Loucy (cell line): Measurements from ENCODE around the gene RTBDN.

Experiments
- H2AFZ ChIP-seq: fragments of 200-600 bp; sonication (generic); 2 replicates; pipeline ENCODE4 v1.6.0; 2016; ENCODE audit warnings: antibody characterized with exemption, mild to moderate bottlenecking, low read length, moderate library complexity
- H3F3A ChIP-seq: fragments of 200-600 bp; 2 replicates; pipeline ENCODE4 v1.6.0; 2016; ENCODE audit warnings: antibody characterized with exemption, low read depth, mild to moderate bottlenecking
- H3K27me3 ChIP-seq: fragments of 200-600 bp; sonication (generic); 2 replicates; pipeline ENCODE4 v1.6.1; 2014; ENCODE audit warnings: low read length, mild to moderate bottlenecking; ENCODE audit not compliant: insufficient read depth, poor library complexity, severe bottlenecking
- H3K36me3 ChIP-seq: fragments of 200-600 bp; sonication (generic); 2 replicates; pipeline ENCODE4 v1.6.1; 2016; ENCODE audit warnings: low read length; ENCODE audit not compliant: insufficient read depth
- H3K4me1 ChIP-seq: fragments of 200-600 bp; sonication (generic); 2 replicates; pipeline ENCODE4 v1.5.1; 2014; ENCODE audit warnings: low read length, mild to moderate bottlenecking; ENCODE audit not compliant: insufficient read depth, poor library complexity, severe bottlenecking
- H3K4me2 ChIP-seq: fragments of 200-600 bp; sonication (generic); 2 replicates; pipeline ENCODE4 v1.6.0; 2014; ENCODE audit warnings: antibody characterized with exemption, low read length, low read depth, mild to moderate bottlenecking; ENCODE audit not compliant: poor library complexity, severe bottlenecking
- H3K4me3 ChIP-seq: fragments of 200-600 bp; sonication (generic); 2 replicates; pipeline ENCODE4 v1.5.1; 2014; ENCODE audit warnings: low read length, mild to moderate bottlenecking, mixed read lengths; ENCODE audit not compliant: poor library complexity, severe bottlenecking
- H3K79me2 ChIP-seq: fragments of 200-600 bp; sonication (generic); 2 replicates; pipeline ENCODE4 v1.6.1; 2014; ENCODE audit warnings: low read length; ENCODE audit not compliant: insufficient read depth
- H3K9ac ChIP-seq: fragments of 200-600 bp; sonication (generic); 2 replicates; pipeline ENCODE4 v1.6.0; 2014; ENCODE audit warnings: mild to moderate bottlenecking, low read depth, low read length, moderate library complexity; ENCODE audit not compliant: poor library complexity, severe bottlenecking
- H3K9me2 ChIP-seq: fragments of 200-600 bp; sonication (generic); replicated peaks from 2 replicates; pipeline ENCODE4 v1.6.1; 2016; ENCODE audit warnings: low read depth, low read length, mixed read lengths
- H3K9me3 ChIP-seq: fragments of 200-600 bp; sonication (generic); 2 replicates; pipeline ENCODE4 v1.6.1; 2014; ENCODE audit warnings: mild to moderate bottlenecking, antibody characterized with exemption, low read length, low read depth; ENCODE audit not compliant: insufficient read depth
- H4K20me1 ChIP-seq: fragments of 200-600 bp; sonication (generic); 2 replicates; pipeline ENCODE4 v1.6.0; 2014; ENCODE audit warnings: antibody characterized with exemption, low read length, mild to moderate bottlenecking; ENCODE audit not compliant: insufficient read depth, poor library complexity, severe bottlenecking
- EZH2phosphoT487 ChIP-seq: fragments of 200-600 bp; IDR thresholded peaks from 2 replicates; pipeline ENCODE4 v1.6.1; 2018; ENCODE audit warnings: antibody characterized with exemption, mild to moderate bottlenecking, moderate library complexity, borderline replicate concordance
- TF ChIP-seq, protein P1 (sequence below): fragments of 200-600 bp; sonication (generic); conservative IDR thresholded peaks from 2 replicates; pipeline ENCODE4 v1.5.1; 2014; ENCODE audit warnings: mild to moderate bottlenecking, antibody characterized with exemption, low read length

Gene RTBDN

DNA sequence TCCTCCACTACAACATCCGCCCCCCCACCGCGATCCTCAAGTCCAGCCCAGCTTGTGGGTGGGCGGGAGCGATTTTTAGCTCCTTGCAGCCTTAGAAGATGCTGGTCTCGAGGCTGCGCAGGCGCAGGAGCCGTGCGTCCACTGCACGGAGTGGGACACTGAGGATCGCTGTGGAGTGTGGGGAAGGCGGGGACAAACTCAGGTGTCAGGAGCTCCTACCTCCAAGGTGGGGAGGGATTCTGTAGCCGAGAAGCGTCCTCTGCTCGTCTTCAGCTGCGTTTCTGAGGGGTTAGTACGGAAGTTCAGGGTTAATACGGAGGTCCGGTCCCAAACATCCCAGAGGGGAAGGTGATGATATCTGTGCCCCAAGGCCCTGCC lies at the start of gene RTBDN:
TSS of gene RTBDN (minus strand) at position 14 of the 378 bp plus-strand sequence. CDS start 4,600 bp downstream, outside the sequence.
- TF ChIP-seq, protein P1, sequence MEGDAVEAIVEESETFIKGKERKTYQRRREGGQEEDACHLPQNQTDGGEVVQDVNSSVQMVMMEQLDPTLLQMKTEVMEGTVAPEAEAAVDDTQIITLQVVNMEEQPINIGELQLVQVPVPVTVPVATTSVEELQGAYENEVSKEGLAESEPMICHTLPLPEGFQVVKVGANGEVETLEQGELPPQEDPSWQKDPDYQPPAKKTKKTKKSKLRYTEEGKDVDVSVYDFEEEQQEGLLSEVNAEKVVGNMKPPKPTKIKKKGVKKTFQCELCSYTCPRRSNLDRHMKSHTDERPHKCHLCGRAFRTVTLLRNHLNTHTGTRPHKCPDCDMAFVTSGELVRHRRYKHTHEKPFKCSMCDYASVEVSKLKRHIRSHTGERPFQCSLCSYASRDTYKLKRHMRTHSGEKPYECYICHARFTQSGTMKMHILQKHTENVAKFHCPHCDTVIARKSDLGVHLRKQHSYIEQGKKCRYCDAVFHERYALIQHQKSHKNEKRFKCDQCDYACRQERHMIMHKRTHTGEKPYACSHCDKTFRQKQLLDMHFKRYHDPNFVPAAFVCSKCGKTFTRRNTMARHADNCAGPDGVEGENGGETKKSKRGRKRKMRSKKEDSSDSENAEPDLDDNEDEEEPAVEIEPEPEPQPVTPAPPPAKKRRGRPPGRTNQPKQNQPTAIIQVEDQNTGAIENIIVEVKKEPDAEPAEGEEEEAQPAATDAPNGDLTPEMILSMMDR: no peak
- no peak for TF ChIP-seq EZH2phosphoT487
- no peaks in the 10 kb centered on the region for H3K9me2 ChIP-seq
- H3K9ac ChIP-seq: peak within 1 kb of the TSS; percentile 75
- peak within 1 kb of the TSS; percentile 78 for H3K4me3 ChIP-seq
- H3K27me3 ChIP-seq: no peaks in the 10 kb centered on the region
- peaks cover 5% of the 10 kb centered on the region for H4K20me1 ChIP-seq
- peak within 1 kb of the TSS; percentile 94 for H2AFZ ChIP-seq
- H3K9me3 ChIP-seq: no peaks in the 10 kb centered on the region
- H3K36me3 ChIP-seq: no peaks in the 10 kb centered on the region
- H3F3A ChIP-seq: no peaks in the 10 kb centered on the region
- peaks cover 10% of the 10 kb centered on the region for H3K79me2 ChIP-seq
- H3K4me2 ChIP-seq: peak within 1 kb of the TSS; percentile 78
- H3K4me1 ChIP-seq: peaks cover 30% of the 10 kb centered on the region

DNA sequence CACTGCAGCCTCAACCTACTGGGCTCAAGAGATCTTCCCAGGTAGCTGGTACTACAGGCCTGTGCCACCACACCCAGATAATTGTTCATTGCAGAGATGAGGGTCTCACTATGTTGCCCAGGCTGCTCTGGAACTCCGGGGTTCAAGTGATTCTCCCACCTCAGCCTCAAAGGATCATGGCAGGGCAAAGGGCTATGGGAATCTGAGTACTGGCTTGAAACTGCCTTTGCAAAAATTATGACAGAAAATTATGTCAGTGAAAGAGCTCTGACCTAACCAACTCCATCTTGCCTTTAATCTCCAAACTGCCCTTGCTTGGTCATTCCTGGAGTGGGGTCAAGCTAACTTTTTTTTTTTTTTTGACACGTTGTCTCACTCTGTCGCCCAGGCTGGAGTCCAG lies 48.2 kb upstream of the RTBDN start:
- H3K36me3 ChIP-seq: no peaks in the 10 kb centered on the region
- no peaks in the 10 kb centered on the region for H3F3A ChIP-seq
- no peaks in the 10 kb centered on the region for H4K20me1 ChIP-seq
- peaks cover 5% of the 10 kb centered on the region; the same call in 1 of the 2 replicates for H3K9me3 ChIP-seq
- H3K4me3 ChIP-seq: no peak overlapping the region
- H3K4me1 ChIP-seq: peaks cover 12% of the 10 kb centered on the region
- H3K27me3 ChIP-seq: no peaks in the 10 kb centered on the region
- no peaks in the 10 kb centered on the region for H3K9me2 ChIP-seq
- no peak overlapping the region for H3K4me2 ChIP-seq
- no peak overlapping the region for H3K9ac ChIP-seq
- H2AFZ ChIP-seq: no peak overlapping the region
- H3K79me2 ChIP-seq: peaks cover 13% of the 10 kb centered on the region; the same call in 1 of the 2 replicates
- TF ChIP-seq EZH2phosphoT487: no peak
- TF ChIP-seq, protein P1: no peak

- Histone ChIP-seq H3K27me3 (no peaks in the 10 kb centered on the region), H3K36me3 (no peaks in the 10 kb centered on the region), H3K9me3 (peaks cover 5% of the 10 kb centered on the region; the same call in 1 of the 2 replicates), H2AFZ (peak within 1 kb of the TSS; percentile 85), H3K9me2 (no peaks in the 10 kb centered on the region), H4K20me1 (no peaks in the 10 kb centered on the region), H3K4me1 (peaks cover 12% of the 10 kb centered on the region), H3K4me2 (peak within 1 kb of the TSS; percentile 83), H3K9ac (peak within 1 kb of the TSS; percentile 84), H3F3A (no peaks in the 10 kb centered on the region), H3K4me3 (peak within 1 kb of the TSS; percentile 94), H3K79me2 (peaks cover 13% of the 10 kb centered on the region; the same call in 1 of the 2 replicates)
- no peak for TF ChIP-seq EZH2phosphoT487
- TF ChIP-seq, protein P1: no peak
Measured at GRCh38 chr19:12881172-12881808, 46.9 kb upstream of the RTBDN start, which contains the start of gene DNASE2. TSS of gene DNASE2 (minus strand) at chr19:12881449. CDS start at chr19:12881375, 74 bp downstream.
